Tibial nerve (tissue), 4 donors: ENCODE measurements around the gene APEX2.

Experiments used
- EP300 ChIP-seq, 2 donors: sonication (generic); formaldehyde crosslinking; IDR thresholded peaks; one replicate each; pipeline ENCODE4 v1.6.1; 2017; ENCODE audit warnings: antibody characterized with exemption in 2 of 2, mild to moderate bottlenecking in 1 of 2
- POLR2A ChIP-seq, 2 donors: fragments of 450-650 bp; IDR thresholded peaks; one replicate each; pipeline ENCODE4 v1.6.1; 2017; ENCODE audit warnings: antibody characterized with exemption in 2 of 2, mild to moderate bottlenecking in 2 of 2, moderate library complexity in 2 of 2
- TF ChIP-seq, protein P1 (sequence below), 5 experiments: fragments of 200-600 bp in 3 of 5; fragments of 450-650 bp in 2 of 5; sonication (generic) in 3 of 5; IDR thresholded peaks; one replicate each; pipeline ENCODE4 v1.5.1; 2016 to 2019; ENCODE audit warnings: antibody characterized with exemption in 5 of 5, mild to moderate bottlenecking in 3 of 5, moderate library complexity in 2 of 5

- TF ChIP-seq, protein P1, sequence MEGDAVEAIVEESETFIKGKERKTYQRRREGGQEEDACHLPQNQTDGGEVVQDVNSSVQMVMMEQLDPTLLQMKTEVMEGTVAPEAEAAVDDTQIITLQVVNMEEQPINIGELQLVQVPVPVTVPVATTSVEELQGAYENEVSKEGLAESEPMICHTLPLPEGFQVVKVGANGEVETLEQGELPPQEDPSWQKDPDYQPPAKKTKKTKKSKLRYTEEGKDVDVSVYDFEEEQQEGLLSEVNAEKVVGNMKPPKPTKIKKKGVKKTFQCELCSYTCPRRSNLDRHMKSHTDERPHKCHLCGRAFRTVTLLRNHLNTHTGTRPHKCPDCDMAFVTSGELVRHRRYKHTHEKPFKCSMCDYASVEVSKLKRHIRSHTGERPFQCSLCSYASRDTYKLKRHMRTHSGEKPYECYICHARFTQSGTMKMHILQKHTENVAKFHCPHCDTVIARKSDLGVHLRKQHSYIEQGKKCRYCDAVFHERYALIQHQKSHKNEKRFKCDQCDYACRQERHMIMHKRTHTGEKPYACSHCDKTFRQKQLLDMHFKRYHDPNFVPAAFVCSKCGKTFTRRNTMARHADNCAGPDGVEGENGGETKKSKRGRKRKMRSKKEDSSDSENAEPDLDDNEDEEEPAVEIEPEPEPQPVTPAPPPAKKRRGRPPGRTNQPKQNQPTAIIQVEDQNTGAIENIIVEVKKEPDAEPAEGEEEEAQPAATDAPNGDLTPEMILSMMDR (IDR thresholded peaks at IDR 0.05) = no peak
- TF ChIP-seq POLR2A (IDR thresholded peaks at IDR 0.05) (no peak), EP300 (IDR thresholded peaks at IDR 0.05) (no peak)
Measured at GRCh38 chrX:55005256-55005655, 5.1 kb downstream of the APEX2 start.
